GM21737 (cell line): ENCODE measurements around the gene ATRX.
"Not testable (repeated sequence)": the region's sequence is repeated elsewhere in the genome, so short reads cannot be mapped to it uniquely, and the experiment has no call there.

ENCODE experiments used
- ATAC-seq: cut with Tn5 transposase; IDR thresholded peaks from one replicate; pipeline ENCODE4 v1.9.1; 2021; ENCODE audit warnings: mild to moderate bottlenecking, moderate library complexity; ENCODE audit not compliant: unreplicated experiment

The ATRX gene

DNA sequence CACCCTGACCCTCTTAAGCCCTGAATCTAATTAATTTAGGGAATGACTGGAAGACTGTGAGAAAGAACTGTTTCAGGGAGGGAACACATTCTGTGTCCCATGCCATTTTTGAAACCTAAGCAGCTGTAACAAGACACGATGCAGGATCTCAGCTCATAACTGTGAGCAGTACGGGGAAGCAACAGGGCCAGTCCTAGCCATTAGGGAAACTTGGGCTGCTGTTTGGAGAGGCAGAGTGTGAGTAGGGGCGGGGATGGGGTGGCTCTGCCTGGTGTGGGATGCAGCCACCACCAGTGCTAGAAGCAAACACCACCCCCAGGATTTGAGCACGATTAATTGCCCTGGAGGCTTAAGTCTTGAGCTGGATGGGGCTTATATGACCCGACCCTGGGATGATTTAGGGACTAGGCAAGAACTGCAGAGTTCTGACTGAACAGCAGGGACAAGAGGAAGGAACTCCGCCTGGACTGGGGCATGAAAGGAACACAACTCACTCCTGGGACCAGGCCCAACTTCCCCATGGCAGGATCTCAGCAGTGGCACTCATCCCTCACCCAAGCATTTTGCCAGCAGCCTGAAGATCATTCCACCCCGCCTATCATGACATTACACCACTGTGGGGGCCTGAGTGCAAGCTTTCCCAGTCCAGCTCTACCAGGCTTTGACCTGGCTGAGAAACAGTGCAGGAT lies 43.1 kb downstream of the ATRX start:
- no peak for ATAC-seq

DNA sequence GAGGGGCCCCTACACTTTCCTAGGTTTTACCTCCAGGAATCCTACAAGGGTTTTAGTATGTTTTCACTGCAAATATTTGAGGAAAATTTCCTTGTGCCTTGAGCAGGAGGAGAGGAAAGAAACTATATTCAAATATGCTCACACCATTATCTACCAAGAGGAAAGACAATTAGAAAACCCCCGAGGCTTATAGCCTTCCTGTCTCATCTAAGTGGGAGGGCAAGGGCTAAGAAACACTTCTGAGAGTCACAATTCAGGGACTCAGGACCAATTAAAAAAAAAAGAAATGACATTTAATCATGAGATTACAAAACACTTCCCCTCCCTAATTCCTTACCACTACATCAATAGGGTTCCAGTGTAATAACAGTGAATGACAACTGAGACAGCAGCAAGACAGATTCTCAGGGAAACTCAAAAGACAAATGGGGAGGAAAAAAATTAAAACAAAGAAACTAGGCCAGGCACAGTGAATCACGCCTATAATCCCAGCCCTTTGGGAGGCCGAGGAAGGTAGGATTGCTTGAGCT lies 45.6 kb downstream of the ATRX start:
- ATAC-seq = no peak

DNA sequence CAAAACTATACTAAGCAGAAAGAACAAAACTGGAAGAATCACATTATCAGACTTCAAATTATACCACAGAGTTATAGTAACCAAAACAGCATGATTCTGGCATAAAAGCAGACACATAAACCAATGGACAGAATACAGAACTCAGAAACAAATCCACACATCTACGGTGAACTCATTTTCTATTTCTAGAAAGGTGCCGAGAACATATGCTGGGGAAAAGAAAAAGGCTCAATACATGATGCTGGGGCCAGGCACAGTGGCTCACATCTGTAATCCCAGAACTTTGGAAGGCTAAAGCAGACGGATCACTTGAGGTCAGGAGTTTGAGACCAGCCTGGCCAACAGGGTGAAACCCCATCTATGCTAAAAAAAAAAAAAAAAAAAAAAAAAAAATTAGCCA lies 52.7 kb downstream of the ATRX start:
- ATAC-seq = no peak

DNA sequence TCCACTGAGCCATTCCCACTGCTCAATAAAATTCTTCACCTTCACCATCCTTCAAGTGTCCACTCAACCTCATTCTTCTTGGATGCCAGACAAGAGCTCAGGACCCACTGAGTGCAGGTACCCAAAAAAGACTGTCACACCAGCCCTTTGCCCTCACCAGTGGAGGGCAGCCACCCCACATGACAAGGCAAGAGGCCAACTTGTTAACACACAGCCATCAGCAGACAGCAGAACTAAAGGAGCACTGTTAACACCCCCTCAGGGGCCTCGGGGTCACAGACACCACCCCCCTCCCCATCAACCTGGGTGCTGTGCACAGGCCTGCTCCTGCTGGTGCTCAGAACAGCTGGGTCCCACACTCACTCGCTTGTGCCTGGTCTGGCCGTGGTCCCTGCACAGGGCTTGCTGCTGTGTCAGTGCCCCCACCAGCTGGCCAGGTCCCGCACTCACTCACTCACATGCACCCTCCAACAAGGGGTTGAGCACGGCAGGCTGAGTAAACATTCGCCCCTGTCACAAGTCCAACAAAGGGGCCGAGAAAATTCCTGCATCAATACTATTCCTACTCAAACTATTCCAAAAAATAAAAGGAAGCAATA lies 54.1 kb downstream of the ATRX start:
- no peak for ATAC-seq

DNA sequence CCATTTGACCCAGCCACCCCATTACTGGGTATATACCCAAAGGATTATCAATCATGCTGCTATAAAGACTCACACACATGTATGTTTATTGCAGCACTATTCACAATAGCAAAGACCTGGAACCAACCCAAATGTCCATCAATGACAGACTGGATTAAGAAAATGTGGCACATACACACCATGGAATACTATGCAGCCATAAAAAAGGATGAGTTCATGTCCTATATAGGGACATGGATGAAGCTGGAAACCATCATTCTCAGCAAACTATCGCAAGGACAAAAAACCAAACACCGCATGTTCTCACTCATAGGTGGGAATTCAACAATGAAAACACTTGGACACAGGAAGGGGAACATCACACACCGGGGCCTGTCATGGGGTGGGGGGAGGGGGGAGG lies 59.9 kb downstream of the ATRX start:
- ATAC-seq = not testable (repeated sequence)

DNA sequence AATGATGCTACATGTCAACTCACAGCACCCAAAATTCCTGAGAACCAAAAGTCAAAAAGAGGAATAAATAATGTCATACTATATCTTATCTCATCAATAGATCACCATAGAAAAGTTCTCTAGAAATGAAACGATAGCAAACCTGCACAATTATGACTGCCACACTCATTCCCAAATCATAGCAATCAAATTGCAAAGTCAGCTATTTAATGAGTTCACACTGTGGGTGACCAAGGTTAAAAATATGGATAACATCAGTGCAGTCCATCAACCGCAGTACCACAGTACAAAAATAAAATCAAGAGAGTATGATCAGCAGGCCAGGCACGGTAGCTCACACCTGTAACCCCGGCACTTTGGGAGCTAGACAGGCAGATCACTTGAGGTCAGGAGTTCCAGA lies 62.3 kb downstream of the ATRX start:
- ATAC-seq = no peak

DNA sequence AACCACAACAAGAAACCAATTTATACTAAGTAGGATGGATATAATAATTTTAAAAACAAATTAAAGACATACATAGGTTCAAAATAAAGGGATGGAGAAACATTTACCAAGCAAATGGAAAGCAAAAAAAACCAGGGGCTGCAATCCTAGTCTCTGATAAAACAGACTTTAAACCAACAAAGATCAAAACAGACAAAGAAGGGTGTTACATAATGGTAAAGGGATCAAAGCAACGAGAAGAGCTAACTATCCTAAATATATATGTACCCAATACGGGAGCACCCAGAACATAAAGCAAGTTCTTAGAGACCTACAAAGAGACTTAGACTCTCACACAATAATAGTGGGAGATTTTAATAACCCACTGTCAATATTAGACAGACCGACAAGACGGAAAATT lies 66.6 kb downstream of the ATRX start:
- ATAC-seq = no peak

GRCh38 chrX:77704881-77705280 lies 81.1 kb downstream of the ATRX start:
- ATAC-seq = no peak

GRCh38 chrX:77698242-77698641 lies 87.8 kb downstream of the ATRX start:
- ATAC-seq = no peak

- ATAC-seq = no peak
These were observed 91.5 kb downstream of the ATRX start for GRCh38 chrX:77694491-77694890.

DNA sequence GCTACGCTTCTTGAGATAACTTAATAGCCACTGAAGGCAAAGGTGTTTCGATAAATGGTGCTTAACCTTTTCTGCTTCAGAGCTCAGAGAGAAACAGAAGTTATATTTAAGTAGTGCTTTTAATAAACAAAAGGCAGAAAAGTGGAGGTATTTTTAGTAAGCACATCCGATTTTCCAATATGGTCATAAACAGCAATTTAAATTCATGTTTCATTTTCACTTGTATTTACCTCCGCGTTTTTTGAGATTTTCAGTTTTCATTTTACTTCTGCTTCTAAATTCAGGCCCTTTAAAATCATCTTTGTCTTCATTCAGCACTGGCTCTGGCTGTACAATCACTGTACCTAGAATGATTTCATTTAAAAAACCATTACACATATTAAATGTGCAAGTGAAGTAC lies 92.4 kb downstream of the ATRX start:
- ATAC-seq = no peak

DNA sequence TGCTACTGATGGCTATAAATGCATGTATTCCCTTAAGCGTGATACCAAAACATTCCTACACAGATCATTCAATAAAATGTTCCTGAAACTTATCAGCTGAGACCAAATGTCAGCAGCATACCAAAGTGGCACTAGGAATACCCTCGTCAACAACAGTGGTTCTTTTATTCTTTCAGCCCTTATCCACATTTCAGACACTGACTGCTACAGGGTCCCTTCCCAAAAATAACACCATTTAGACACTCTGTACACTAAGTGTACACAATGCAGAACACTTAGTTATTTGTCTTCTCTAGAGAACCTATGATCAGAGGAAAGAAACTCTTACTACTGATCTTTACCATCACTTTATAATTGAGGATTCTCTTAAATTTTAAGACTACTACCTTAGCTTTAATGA lies 94.1 kb downstream of the ATRX start:
- ATAC-seq = no peak

DNA sequence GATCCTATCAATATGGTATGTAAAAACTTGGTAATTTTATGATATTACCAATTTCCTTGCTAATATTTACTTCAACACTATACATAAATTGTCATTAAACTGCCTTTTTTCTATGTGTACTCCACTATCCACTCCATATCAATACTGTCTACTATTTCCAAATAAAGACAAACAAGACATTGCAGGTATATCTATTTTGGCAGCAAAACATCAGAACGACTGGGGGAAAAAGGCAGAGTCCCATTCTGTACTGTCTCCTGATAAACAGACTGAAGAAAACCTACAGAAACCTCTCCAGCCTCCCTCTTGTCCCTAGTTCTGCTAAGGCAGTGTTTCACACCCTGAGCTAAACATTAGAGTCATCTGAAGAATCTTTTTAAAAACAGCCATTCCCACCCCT lies 96.6 kb downstream of the ATRX start:
- ATAC-seq = no peak

- not testable (repeated sequence) for ATAC-seq
These were observed 100.3 kb downstream of the ATRX start for GRCh38 chrX:77685683-77686082.

GRCh38 chrX:77679144-77679543 lies 106.9 kb downstream of the ATRX start:
- no peak for ATAC-seq

DNA sequence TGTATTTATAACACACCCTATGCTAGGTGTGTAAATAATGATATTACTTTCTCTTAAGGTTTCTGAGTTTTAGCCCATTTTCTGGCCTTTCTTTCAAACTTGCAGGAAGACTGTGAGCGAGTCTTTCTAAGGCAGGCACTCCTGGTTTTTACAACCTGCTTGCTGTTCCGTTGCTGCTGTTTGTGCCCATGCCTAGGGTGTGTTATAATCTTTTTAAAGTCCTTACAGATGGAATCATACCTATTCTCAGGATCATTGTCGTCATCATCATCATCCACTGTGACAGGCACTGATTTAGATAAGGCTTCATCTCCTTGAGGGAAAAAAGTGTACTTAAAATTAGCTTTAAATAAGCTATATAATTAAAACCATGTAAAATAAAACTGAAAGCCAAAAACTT lies 110.0 kb downstream of the ATRX start:
- no peak for ATAC-seq

DNA sequence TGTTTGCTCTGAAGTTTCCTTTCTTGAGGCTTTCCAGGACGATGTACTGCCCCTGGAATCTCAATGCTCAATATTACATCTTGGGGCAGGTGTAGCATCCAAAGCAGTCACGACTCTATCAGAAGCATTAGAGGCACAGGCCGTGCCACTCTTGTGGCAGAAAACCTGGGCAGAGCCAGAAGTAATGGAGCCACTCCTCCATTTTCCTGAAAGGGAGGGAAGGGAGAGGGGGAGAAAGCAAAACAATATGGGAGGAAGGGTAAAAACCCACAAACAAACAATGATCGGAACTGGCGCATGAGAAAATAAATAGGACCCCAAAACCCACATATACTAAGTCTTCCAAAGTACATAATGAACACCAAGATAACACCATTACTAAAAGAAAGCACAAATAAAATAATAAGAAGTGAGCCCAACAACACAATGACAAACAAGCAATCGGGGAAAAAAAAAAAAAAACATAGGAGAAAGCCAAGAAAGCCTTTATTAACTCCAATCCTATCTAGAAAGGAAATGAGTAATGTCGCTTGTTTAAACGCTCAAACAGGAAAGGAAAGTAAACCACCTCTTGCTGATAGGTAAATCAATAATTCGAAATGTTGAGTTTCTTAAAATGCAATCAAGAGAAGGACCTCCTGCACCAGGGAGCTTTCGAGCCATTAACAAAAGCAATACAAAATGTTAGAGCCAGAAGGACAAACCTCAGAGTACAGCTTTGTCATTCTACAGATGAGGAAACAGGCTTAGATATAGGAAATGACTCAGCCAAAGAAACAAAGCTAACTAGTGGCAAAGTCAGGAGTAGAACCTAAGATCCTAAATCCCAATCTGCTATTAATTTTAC lies 117.4 kb downstream of the ATRX start:
- ATAC-seq = no peak

DNA sequence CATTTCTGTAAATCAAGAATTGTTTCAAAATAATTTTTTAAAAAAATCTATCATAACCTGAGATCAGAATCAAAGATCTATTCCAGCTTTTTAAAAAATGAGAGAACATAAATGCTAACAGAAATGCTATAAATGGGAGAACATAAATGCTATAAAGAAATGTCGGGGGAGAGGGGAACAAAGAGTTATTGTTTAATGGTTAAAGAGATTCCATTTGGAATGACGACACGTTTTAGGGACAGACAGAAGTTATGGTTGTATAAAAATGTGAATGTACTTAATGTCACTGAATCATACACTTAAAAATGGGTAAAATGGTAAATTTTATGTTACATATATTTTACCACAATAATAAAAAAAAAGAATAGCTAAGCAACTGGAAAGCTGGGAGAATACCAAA lies 127.1 kb downstream of the ATRX start:
- ATAC-seq = no peak

- ATAC-seq = no peak
These were observed 133.9 kb downstream of the ATRX start for GRCh38 chrX:77652095-77652494.

DNA sequence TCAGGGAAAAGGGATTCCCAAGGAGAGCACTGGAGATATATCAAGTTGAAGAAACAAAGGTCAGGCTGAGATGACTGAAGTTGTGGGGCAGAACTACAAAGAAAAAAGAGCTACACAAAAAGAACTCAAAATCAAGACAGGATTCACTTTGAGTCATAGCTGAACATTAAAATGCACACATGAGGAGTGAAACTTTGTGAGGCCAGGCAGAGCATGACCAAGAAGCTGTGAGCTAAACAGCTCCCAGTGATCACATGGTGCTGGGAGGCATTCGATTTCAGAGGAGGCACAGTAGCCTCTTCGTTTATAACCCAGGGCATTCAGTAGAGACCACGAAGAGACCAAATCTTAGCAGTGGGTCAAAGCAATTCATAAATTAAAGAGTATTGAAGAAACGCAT lies 145.3 kb downstream of the ATRX start:
- ATAC-seq = no peak

GRCh38 chrX:77639820-77640219 lies 146.2 kb downstream of the ATRX start:
- ATAC-seq = no peak

DNA sequence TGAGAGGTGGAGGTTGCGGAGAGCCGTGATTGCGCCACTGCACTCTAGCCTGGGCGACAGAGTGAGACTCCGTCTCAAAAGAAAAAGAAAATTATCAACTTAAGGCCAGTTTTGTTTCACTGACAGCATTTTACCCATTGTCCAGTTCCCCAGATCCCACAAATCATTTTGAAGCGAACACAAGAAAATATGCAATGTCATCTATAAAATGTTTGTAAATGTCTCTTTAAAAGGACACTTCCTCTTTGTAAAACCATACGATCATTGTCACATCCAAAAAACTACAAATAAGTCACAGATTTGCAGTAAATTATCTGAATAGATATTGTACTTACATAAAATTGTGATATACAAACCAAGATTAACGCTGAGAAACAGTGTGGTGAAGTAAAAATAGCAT lies 147.6 kb downstream of the ATRX start:
- no peak for ATAC-seq
